NAMALWA (cell line): ENCODE measurements around the gene ADAMTS18.
A peak's percentile ranks its signal among the peaks of the same experiment; 100 is the strongest.

Experiments used
- DNase-seq: peaks from one replicate; pipeline ENCODE4 v3.0.0-alpha.2; 2015; ENCODE audit warnings: low spot score

Gene ADAMTS18

GRCh38 chr16:77328768-77329167, 106.1 kb downstream of the ADAMTS18 start:
- no peak for DNase-seq

- no peak for DNase-seq
Measured at GRCh38 chr16:77328274-77328673, 106.6 kb downstream of the ADAMTS18 start.

GRCh38 chr16:77327717-77328116, 107.1 kb downstream of the ADAMTS18 start:
- no peak for DNase-seq

- no peak for DNase-seq
Measured at GRCh38 chr16:77324729-77325128, 110.1 kb downstream of the ADAMTS18 start.

- DNase-seq = no peak
Measured at GRCh38 chr16:77323695-77324094, 111.1 kb downstream of the ADAMTS18 start.

- DNase-seq = no peak
Measured at GRCh38 chr16:77322757-77323156, 112.1 kb downstream of the ADAMTS18 start.

- no peak for DNase-seq
Measured at GRCh38 chr16:77317059-77317458, 117.8 kb downstream of the ADAMTS18 start.

- no peak for DNase-seq
Measured at GRCh38 chr16:77310877-77311276, 124.0 kb downstream of the ADAMTS18 start.

GRCh38 chr16:77308163-77308561, 126.7 kb downstream of the ADAMTS18 start:
- DNase-seq = no peak

GRCh38 chr16:77307426-77308162, 127.2 kb downstream of the ADAMTS18 start:
- DNase-seq = no peak

- DNase-seq = no peak
Measured at GRCh38 chr16:77306075-77306474, 128.8 kb downstream of the ADAMTS18 start.

GRCh38 chr16:77304877-77305276, 130.0 kb downstream of the ADAMTS18 start:
- DNase-seq = no peak

- no peak for DNase-seq
Measured at GRCh38 chr16:77304134-77304533, 130.7 kb downstream of the ADAMTS18 start.

GRCh38 chr16:77302674-77303073, 132.2 kb downstream of the ADAMTS18 start:
- DNase-seq = no peak

GRCh38 chr16:77302249-77302648, 132.6 kb downstream of the ADAMTS18 start:
- DNase-seq = no peak

GRCh38 chr16:77300256-77300655, 134.6 kb downstream of the ADAMTS18 start:
- no peak for DNase-seq

GRCh38 chr16:77299395-77299794, 135.4 kb downstream of the ADAMTS18 start:
- peak; percentile 6 for DNase-seq

- no peak for DNase-seq
Measured at GRCh38 chr16:77298418-77299360, 136.1 kb downstream of the ADAMTS18 start.

- DNase-seq = no peak
Measured at GRCh38 chr16:77297996-77298395, 136.8 kb downstream of the ADAMTS18 start.

- no peak for DNase-seq
Measured at GRCh38 chr16:77295896-77296295, 138.9 kb downstream of the ADAMTS18 start.

GRCh38 chr16:77290451-77291115, 144.3 kb downstream of the ADAMTS18 start:
- no peak for DNase-seq

GRCh38 chr16:77289331-77289809, 145.5 kb downstream of the ADAMTS18 start:
- DNase-seq = no peak
